Smooth muscle cell of the brain vasculature (primary cell): ENCODE data around the gene TBC1D9B.
A peak's percentile ranks its signal among the peaks of the same experiment; 100 is the strongest.

Source experiments
- DNase-seq: peaks from one replicate; pipeline ENCODE4 v3.0.0-alpha.2; 2012; ENCODE audit warnings: low read depth, low spot score

Gene TBC1D9B

GRCh38 chr5:179907556-179908324 is at the start of gene TBC1D9B:
TBC1D9B (minus strand) TSS chr5:179907897; CDS start chr5:179907821, 76 bp downstream.
- DNase-seq: peak; percentile 10

- no peak for DNase-seq
Measured at GRCh38 chr5:179955630-179956029, 47.9 kb upstream of the TBC1D9B start.

- no peak for DNase-seq
Measured at GRCh38 chr5:179955062-179955461, 47.4 kb upstream of the TBC1D9B start.

- no peak for DNase-seq
Measured at GRCh38 chr5:179954434-179954833, 46.7 kb upstream of the TBC1D9B start.

- DNase-seq: no peak
Measured at GRCh38 chr5:179953987-179954386, 46.3 kb upstream of the TBC1D9B start.

GRCh38 chr5:179936976-179937681 is 29.4 kb upstream of the TBC1D9B start:
- DNase-seq: no peak

GRCh38 chr5:179930788-179931473 is 23.2 kb upstream of the TBC1D9B start:
- DNase-seq: peak; percentile 1

GRCh38 chr5:179927824-179928223 is 20.1 kb upstream of the TBC1D9B start:
- no peak for DNase-seq

- no peak for DNase-seq
Measured at GRCh38 chr5:179926657-179927056, 19.0 kb upstream of the TBC1D9B start.

GRCh38 chr5:179923436-179923835 is 15.7 kb upstream of the TBC1D9B start:
- no peak for DNase-seq

GRCh38 chr5:179920175-179920574 is 12.5 kb upstream of the TBC1D9B start:
- no peak for DNase-seq

- no peak for DNase-seq
Measured at GRCh38 chr5:179919487-179920060, 11.9 kb upstream of the TBC1D9B start.

- no peak for DNase-seq
Measured at GRCh38 chr5:179918742-179919486, 11.2 kb upstream of the TBC1D9B start.

GRCh38 chr5:179916523-179916922 is 8.8 kb upstream of the TBC1D9B start:
- DNase-seq: no peak

- DNase-seq: no peak
Measured at GRCh38 chr5:179915406-179915935, 7.8 kb upstream of the TBC1D9B start.

GRCh38 chr5:179914032-179914755 is 6.5 kb upstream of the TBC1D9B start:
- DNase-seq: peak; percentile 3

GRCh38 chr5:179913461-179913860 is 5.8 kb upstream of the TBC1D9B start:
- DNase-seq: no peak

GRCh38 chr5:179912951-179913350 is 5.3 kb upstream of the TBC1D9B start:
- DNase-seq: no peak

- no peak for DNase-seq
Measured at GRCh38 chr5:179912386-179912785, 4.7 kb upstream of the TBC1D9B start.

- no peak for DNase-seq
Measured at GRCh38 chr5:179909224-179909623, 1.5 kb upstream of the TBC1D9B start.
